ENCODE measurements around the gene TRIM27. TPM values are rescaled to one million over a fixed set of nuclear protein-coding genes. Genes with fewer than 3 reads are reported as not detected.

TRIM27 gene
- total RNA-seq = 10 to 100 TPM; 65.2 to 67.5 TPM

GRCh38 chr6:28923318-28924102 is at the start of gene TRIM27:
TRIM27 (minus strand) TSS chr6:28923985; CDS start chr6:28923632, 353 bp downstream.

Other genes with a start within 250 kb of the TRIM27 start
- gene ZNF311, start 81.3 kb upstream of the TRIM27 start, total RNA-seq = under 1 TPM; 0.31 to 0.50 TPM
- gene OR2W1, start 121.2 kb upstream of the TRIM27 start, total RNA-seq = not detected
- not detected for gene OR2B3, start 163.3 kb upstream of the TRIM27 start, total RNA-seq
- gene OR2J1, start 175.5 kb upstream of the TRIM27 start, total RNA-seq = not detected
- gene OR2J3, start 184.1 kb upstream of the TRIM27 start, total RNA-seq = not detected
- not detected for gene OR2J2, start 246.9 kb upstream of the TRIM27 start, total RNA-seq

All from activated naive CD4-positive, alpha-beta T cell treated with anti-CD3 and anti-CD28 coated beads, Interleukin-2, amount 10 ng/mL, durations not matched to agents 5 hours and 36 hours (primary cell).